HG03575 (cell line): ENCODE results near the gene DOK7.

Experiments
- ATAC-seq: cut with Tn5 transposase; IDR thresholded peaks from one replicate; pipeline ENCODE4 v1.9.1; 2021; ENCODE audit not compliant: unreplicated experiment, insufficient number of reproducible peaks, low FRiP score; ENCODE audit errors: extremely low read depth

The DOK7 gene, protein sequence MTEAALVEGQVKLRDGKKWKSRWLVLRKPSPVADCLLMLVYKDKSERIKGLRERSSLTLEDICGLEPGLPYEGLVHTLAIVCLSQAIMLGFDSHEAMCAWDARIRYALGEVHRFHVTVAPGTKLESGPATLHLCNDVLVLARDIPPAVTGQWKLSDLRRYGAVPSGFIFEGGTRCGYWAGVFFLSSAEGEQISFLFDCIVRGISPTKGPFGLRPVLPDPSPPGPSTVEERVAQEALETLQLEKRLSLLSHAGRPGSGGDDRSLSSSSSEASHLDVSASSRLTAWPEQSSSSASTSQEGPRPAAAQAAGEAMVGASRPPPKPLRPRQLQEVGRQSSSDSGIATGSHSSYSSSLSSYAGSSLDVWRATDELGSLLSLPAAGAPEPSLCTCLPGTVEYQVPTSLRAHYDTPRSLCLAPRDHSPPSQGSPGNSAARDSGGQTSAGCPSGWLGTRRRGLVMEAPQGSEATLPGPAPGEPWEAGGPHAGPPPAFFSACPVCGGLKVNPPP

DNA sequence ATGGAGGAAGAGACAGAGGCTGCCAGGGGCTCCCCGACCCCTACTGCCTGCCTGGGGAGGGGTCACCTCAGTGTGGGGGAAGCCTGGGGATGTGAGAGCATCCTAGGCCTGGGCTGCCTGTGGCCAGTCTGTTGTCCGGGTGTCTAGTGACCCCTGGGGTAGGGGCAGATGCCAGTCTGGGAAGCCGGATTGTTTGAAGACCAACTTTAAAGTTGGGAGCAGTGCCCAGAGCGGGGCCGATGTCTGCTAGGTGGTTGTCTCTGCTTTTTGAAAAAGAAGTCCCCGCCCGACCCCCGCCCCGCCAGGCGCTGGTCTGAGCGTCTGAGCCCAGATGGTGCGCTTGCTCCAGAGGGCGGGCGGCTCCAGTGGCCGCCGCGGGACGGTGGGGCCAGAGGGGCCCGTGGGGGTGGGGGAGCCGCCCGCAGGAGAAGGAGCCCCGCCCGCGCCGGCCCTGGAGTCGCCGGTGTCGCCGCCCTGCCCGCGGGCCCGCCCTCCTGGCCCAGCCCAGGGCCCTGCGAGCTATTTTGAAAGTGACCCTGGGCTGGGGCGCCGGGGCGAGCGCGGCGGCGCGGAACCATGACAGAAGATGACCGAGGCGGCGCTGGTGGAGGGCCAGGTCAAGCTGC lies at the start of gene DOK7:
Gene DOK7, plus strand, starts transcription at position 517 of the 626 bp plus-strand sequence. Its CDS starts 70 bp downstream, at position 587.
- ATAC-seq, result no peak

- ATAC-seq, result no peak
Observed at GRCh38 chr4:3413675-3414420, 49.3 kb upstream of the DOK7 start.

GRCh38 chr4:3414421-3415279 lies 48.5 kb upstream of the DOK7 start:
- no peak for ATAC-seq

- no peak for ATAC-seq
Observed at GRCh38 chr4:3415471-3416141, 47.5 kb upstream of the DOK7 start.

DNA sequence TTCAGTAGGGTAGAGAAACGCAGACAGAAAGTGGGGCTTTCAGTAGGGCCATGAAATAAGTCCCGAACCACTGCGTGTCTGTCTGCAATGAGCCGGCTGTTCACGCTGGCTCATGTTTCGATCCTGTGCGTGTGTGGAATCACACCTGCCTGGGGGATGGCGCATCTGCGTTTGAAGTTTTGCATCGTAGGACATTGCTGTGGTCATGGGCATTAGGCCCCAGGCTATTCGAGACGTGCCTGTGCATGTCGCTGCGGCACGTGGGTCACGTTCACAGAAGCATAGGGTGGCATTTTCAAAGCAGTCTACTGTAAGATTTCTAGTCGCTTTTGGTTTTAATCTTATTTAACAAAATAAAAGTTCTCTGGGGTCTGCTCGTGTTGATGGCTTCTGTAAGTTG lies 46.8 kb upstream of the DOK7 start:
- no peak for ATAC-seq

GRCh38 chr4:3416821-3417221 lies 46.3 kb upstream of the DOK7 start:
- no peak for ATAC-seq

GRCh38 chr4:3417448-3417847 lies 45.7 kb upstream of the DOK7 start:
- ATAC-seq, result no peak

DNA sequence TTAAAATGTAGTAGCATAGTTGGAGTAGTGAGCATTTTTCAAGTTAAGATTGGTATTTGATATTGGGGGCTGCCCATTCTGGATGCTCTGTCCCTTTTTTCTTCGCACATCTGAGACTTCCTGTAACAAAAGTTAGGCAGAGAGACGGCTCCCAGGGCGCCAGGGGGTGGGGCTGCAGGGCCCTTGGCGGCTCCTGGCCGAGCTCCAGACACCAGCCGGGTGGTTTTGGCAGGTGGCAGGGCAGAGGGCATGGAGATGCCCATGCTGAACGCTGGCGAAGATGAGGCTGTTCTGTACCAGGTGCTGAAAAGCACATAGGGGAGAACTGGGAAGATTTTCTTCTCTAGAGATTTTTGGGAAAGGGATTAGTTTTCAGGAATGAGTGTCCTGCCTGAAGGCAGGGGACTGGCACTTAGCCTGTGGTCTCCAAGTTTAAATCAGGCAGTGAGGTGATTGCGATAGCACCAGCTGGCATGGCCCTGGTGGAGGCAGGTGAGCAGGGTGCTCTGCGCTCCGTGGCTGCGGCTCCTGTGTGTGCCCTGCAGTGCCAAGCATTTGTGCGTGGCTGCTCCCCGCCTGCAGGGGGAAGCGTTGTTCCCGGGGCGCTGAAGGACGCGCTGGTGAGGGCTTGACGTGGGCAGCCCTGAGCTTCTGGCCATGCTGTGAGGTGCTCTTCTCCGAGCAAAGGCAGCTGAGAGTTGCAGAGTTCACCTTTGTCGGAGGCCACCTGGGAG lies 44.9 kb upstream of the DOK7 start:
- ATAC-seq, result no peak

- ATAC-seq, result no peak
Observed at GRCh38 chr4:3419836-3420605, 43.1 kb upstream of the DOK7 start.

DNA sequence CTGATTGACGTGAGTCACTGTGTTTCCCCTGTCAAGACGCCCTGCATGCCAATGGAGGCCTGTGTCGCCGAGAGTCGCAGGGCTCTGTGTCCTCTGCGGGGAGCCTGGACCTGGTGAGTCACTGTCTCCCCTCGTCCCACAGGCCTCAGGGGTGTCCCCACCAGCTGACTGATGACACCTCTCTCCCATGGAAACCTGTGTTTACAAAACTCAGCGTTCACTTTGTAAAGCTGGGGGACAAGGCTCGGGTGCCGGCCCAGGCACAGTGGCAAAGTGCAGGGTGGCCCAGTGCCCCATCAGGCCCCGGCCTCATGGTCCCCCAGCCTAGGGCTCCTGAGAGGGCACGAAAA lies 42.5 kb upstream of the DOK7 start:
- ATAC-seq, result no peak

DNA sequence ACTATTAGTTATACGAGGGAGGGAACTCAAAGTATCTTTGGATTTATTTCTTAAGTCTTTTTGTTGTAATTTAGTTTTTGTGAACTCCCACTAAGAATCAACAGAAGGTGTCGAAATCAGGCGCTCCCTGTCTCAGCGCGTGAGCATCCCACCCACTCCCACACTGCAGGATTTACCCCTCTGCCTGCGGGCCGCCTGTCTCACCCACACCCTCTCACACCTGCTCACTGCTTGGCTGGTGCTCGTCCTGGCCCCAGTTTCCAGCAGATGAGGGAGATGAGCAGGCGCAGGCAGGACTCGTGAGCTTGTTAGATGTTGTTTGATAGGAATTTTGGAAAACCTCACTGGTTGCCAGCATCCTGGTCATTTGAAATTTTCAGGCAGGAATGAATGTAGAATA lies 42.1 kb upstream of the DOK7 start:
- ATAC-seq, result no peak

DNA sequence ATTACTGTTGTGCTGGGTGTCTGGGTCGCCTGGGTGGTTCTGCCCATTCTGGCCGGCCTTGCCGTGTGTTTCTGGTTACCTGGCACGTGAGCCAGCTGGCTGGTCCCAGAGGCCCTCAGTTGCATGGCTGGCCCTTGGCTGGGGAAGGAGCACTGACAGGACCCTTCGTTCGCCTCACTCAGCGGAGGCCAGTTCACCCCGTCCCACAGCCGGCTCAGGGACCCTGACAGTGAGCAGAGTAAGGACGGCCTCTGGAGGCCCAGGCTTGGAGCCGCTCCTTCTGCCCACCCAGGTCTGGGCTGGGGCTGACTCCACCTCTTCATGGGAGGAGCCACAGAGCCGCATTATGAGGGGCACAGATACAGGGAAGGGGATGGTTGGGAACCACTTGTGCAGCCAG lies 41.6 kb upstream of the DOK7 start:
- ATAC-seq, result no peak

- ATAC-seq, result no peak
Observed at GRCh38 chr4:3422241-3422801, 40.8 kb upstream of the DOK7 start.

GRCh38 chr4:3422808-3423297 lies 40.3 kb upstream of the DOK7 start:
- no peak for ATAC-seq

- no peak for ATAC-seq
Observed at GRCh38 chr4:3423406-3423805, 39.7 kb upstream of the DOK7 start.

DNA sequence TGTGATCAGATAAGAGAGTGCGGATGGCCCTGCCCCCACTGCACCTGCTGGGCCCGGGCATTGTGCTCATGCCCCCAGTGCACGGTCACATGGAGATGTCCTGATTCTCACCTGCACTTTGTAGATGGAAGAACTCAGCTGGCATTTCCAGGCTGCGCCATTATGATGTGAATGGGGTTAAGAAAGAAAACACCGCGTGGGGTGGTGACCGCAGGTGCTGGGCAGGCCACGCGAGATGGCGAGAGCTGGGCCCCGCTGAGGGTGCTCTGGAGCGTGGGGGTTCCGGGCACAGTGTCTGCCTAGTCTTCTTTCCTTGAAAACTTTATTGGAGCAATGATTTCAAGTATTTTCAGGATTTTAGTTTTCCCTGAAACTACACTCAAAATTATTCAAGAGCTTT lies 39.2 kb upstream of the DOK7 start:
- ATAC-seq, result no peak
